HL-60/S4 treated with retinoic acid at 250 ng/mL for 4 days and 3 days (cell line): ENCODE measurements around the gene TM4SF18.

ENCODE experiments used
- in situ Hi-C: fragments of 300-500 bp; cut with MboI; formaldehyde crosslinking; loops from 2 replicates; pipeline ENCODE4 v1.7.0; 2022; ENCODE audit warnings: low sequenced_read_pairs

Gene TM4SF18

DNA sequence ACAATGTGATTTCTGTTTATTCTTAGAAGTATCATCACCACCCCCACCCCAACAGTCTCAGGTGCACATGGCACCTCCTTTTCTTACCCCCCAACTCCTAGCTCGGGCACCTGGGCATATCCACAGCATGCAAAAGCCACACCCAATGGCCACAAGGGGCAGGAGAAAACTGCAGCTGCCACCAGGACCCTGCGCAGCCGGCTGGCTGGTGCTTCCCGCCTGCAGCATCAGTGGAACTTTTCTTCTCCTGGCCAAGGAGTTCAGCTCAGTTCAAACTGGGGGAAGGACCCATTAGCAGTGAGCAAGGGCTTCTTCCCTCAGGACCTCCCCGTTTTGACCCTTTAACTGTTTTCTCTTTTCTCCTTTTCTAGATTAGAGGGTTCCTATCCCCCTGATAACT, 44.8 kb downstream of the TM4SF18 start:
- in situ Hi-C loops: no loop called here

DNA sequence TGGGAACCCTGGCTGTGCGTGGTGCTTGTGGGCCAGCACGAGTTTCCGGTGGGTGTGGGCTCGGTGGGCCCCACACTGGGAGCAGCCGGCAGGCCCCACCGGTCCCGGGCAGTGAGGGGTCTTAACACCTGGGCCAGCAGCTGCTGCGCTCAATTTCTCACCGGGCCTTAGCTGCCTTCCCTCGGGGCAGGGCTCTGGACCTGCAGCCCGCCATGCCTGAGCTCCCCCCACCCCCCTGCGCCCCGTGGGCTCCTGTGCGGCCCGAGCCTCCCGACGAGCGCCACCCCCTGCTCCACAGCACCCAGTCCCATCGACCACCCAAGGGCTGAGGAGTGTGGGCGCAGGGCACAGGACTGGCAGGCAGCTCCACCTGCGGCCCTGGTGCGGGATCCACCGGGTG, 49.4 kb downstream of the TM4SF18 start:
- in situ Hi-C loops: no loop called here

DNA sequence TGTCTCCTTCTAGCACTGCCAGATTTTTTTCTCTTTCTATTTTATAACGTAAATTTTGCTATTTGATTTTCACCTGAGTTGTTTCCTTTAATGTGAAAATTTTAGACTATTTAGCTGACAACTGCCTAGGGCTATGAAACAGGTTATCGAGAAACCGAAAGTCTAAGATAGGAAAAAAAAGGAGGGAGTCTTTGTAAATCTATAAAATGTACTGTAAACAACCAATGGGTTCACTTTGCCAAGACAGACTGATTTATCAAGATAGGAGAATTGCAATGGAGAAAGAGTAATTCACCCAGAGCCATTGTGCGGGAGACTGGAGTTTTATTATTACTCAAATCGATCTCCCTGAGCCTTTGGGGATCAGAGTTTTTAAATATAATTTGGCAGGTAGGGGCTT, 50.0 kb downstream of the TM4SF18 start:
- in situ Hi-C loops: no loop called here

DNA sequence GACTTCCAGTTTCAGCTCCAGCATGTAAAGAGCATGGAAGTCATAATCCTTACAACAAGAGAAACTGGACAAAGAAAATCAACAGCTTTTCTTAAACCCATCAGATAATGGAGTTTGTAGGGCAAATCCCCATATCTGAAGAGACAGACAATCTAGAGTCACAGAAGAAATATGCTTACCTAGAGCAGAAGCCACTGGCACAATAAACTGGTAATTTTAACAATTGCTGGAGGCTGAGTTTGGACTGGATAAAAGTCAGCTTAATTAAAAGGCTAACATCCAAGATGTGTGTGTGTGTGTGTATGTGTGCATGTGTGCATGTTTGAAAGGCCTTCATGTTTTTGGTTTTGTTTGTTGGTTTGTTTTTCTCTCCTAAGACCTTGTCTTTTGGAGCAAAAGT, 50.6 kb downstream of the TM4SF18 start:
- in situ Hi-C loops: no loop called here

DNA sequence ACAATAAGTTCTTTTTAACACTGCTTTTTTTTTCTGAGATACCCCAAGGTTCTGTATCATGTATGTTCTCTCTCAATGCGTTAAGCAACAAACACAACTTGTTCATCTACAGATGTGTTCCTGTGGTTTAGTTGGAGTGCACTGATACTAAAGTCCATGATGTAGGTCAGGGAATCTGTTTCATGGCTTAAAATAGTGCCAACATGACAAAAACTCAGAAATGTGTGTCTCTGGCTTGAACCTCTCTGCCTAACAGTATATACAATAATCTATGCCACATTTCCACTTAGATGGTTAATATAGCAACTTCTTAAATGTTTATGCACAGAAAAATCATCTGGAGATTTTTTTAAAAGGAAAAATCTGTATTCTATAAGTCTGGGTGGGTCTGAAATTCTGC, 51.1 kb downstream of the TM4SF18 start:
- in situ Hi-C loops: no loop called here

DNA sequence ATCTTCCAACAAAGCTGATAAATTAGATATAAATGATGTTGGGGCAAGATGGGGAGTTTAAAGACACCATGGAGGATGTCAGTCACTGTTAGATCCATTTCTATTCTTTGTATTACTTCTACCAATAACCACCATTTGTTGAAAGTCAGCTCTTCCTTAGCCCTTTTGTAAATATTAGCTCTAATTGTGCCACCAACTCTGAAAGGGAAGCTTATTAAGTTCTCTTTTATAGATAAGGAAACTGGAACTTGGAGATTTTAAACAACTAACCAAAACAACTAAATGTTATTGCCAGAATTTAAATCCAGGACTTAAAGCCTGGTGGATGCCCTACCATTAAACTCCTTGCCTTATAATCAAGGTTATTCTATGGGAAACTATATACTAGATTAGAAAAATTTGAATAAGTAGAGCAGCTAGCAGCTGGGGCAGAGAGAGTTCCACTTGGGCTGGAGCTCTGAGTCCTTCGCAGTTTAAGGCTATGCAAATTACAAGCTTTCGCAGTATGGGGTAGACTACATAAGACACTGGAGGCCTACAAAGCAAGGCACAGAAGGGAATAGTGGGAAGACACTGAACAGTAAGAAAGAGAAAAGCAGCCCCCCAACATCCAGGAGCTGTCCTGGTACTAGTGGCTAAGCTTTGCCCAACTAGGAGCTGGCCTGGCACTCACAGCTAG, 52.6 kb downstream of the TM4SF18 start:
- in situ Hi-C loops: no loop called here

DNA sequence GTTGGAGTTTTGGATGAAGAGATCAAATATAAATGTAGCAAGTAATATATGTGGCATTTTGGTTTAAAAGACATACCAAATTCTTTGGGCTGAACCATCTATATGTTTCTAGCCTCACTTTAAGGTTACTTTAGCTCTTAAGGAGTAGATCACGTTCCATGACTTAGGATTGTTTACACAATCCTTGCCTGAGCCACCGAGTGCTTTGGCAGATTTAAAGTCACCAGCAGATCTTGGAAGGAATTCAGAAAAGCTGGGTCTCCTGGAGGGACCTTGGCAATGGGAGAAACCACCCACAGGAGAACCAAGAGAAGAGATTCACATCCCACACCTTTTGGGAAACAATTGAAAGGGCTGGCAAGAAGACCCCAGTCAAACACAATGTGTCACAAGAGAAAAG, 54.5 kb downstream of the TM4SF18 start:
- in situ Hi-C loops: loop anchor here (10.0 kb wide), 2 partner anchors 164 to 324 kb away; no protein-coding TSS in a partner anchor

DNA sequence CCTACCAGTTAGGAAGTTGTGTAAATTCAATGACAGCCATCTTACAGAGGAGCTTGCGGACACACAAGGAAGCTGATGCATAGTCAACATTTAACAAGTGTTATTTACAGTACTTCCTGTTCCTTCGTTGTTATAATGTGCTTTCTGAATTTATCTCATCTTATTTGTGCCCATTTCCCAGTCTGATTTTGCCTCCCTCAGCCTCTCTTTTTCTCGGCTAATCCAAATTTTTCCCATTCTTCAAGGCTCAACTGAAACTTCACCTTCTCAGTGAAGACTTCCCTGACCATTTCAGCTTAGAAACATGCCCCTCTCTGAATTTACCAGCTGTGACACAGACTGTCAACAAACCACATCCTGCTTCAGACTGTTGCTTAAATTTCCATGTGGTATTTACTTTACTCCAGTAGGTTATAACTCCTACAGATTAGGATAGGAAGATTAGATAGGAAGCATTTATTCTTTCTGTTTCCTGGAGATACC, 56.1 kb downstream of the TM4SF18 start:
- in situ Hi-C loops: loop anchor here (10.0 kb wide), 2 partner anchors 163 to 323 kb away; no protein-coding TSS in a partner anchor

DNA sequence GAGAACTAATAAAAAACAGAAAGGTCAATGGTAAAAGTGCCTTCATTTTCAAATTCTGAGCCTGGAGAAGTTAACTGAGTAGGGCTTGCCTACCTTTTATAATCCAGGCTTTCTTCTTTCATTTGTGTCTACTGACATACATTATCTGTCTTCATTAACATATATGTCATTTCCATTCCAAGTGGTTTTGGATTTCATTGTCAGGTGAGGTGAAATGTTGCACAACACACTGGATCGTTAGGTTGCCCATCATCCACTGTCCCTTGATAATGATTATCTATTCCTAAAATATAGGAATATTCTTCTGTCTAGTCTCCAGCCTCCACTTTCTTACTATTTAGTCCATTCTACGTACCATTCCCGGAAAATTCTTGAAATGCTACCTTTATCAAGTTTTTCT, 56.8 kb downstream of the TM4SF18 start:
- in situ Hi-C loops: loop anchor here (10.0 kb wide), 2 partner anchors 162 to 322 kb away; no protein-coding TSS in a partner anchor

DNA sequence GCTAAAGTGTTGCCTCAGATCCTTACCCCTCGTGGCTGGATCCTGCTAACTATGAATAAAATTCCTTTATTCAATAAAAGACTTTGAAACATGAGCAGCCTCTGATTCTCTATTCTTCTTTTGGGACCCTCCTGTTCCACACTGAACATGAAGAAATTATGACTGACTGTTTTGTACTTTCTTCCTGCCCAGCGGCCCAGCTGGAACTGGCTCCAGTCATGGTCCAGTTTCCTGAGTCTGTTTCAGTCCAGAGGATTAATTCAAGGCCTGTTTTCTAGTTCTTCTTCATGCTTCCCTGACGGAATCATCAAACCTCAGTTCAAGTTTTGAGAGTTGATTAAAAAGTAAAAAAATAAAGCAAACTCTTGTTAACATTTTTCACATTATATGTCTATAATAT, 59.2 kb downstream of the TM4SF18 start:
- in situ Hi-C loops: loop anchor here (10.0 kb wide), 2 partner anchors 159 to 319 kb away; no protein-coding TSS in a partner anchor

DNA sequence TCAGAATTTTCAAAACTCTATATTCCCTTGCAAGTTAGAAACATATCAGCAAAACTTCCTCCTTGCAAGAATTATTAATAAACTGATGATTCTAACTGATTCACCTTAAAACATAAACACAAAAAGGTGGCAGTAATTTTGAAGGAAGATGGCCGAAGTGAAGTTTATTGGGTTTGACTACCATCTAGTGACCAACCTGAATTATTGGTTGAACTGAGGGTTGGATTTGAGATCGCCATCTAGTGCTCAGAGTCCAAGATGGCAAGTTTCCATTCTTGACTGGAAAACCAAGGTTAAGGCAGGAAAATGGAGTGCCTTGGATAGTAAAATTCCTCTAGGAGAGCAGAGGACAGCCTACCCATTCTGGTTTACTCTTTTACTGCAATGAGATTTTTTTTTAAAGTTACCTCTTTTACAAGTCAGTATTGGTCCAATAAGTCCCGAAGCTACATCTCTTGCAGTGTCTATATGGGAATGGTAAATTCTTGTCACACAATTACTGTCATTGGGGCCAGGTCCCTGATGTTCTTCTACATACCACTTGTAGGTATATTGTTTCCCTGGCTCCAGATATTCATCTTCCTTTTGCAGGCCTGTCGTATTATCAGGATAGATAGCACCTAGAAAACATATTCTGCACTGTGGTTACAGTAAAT, 60.2 kb downstream of the TM4SF18 start:
- in situ Hi-C loops: loop anchor here (10.0 kb wide), 2 partner anchors 158 to 318 kb away; no protein-coding TSS in a partner anchor

DNA sequence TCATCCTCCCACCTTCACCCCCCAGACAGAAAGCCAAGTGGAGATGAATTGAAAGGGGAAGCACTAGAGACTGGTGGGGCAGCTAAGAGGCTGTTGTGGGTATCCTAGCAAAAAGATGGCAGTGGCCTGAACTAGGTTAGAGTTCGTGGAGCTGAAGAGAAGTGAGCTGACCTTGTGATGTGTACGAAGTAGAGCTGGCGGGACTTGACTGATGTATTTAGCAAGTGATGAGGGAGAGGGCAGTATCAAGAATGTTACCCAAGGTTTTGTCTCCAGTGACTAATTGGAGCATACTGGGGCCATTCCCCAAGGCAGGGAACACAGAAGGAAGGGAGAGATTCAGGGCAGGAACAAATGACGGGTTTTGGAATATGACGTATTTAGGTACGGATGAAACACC, 61.8 kb downstream of the TM4SF18 start:
- in situ Hi-C loops: loop anchor here (10.0 kb wide), 2 partner anchors 157 to 317 kb away; no protein-coding TSS in a partner anchor

DNA sequence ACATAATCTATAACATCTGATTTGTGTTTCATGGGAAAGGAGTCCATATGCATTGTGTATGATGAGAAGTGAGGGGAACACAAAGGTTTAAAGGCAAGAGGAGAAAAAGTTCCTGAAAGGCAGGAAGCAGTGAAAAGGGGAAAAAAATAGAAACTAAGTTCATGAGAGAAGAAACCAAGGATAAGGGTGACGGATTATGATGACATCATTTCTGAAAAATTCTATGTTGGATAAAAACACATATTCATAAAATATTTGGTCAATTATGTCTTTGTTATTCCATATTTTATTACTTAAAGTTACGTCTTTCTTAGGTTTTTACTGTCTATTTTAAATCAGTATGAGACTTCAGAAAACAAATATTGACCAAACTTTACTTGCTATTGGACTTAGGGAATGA, 63.3 kb downstream of the TM4SF18 start:
- in situ Hi-C loops: loop anchor here (10.0 kb wide), 2 partner anchors 155 to 315 kb away; no protein-coding TSS in a partner anchor

DNA sequence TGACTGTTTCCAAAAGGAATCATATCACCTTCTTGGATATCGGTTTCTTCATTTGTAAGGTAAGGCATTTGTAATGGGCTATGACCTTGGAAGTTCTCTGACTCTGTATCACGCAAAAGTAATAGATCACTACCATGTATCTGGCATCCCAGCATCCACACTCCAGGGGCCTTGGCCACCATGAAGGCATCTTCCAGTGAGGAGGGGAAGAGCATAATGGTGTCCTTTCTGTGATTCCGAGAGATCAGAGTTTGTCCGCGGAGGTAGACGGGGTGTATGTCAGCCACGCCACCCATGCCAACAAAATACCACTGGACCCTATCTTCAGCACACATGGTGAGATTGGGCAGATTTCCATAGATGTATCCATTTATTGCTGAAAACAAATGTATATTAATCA, 63.7 kb downstream of the TM4SF18 start:
- in situ Hi-C loops: loop anchor here (10.0 kb wide), 2 partner anchors 155 to 315 kb away; no protein-coding TSS in a partner anchor
